Heart right ventricle (tissue), 16 donors: ENCODE results near the gene LRRFIP2. TPM values are rescaled to one million over a fixed set of nuclear protein-coding genes. Genes with fewer than 3 reads are reported as not detected.

Experiments used
- ATAC-seq, 8 donors: fragments of 200-7000 bp; cut with Tn5 transposase; one replicate each; pipeline ENCODE4 v1.9.1; 2020; ENCODE audit warnings: mild to moderate bottlenecking in 8 of 8, moderate library complexity in 8 of 8, moderate number of reproducible peaks in 1 of 8
- DNase-seq, 2 donors: peaks; one replicate each; pipeline ENCODE4 v3.0.0-alpha.2; 2020
- H3K27ac ChIP-seq, 10 donors: fragments of 200-600 bp; sonication (generic) in 2 of 10; one replicate each; pipeline versions ENCODE4 v1.5.0 to v1.8.0; 2020 to 2022; ENCODE audit warnings: mild to moderate bottlenecking in 3 of 10
- H3K27me3 ChIP-seq, 7 donors: fragments of 200-600 bp; one replicate each; pipeline ENCODE4 v1.8.0; 2021 to 2022; ENCODE audit warnings: mild to moderate bottlenecking in 2 of 7
- H3K36me3 ChIP-seq, 9 donors: fragments of 200-600 bp; sonication (generic) in 1 of 9; one replicate each; pipeline versions ENCODE4 v1.5.0 to v1.8.0; 2020 to 2022; ENCODE audit warnings: mild to moderate bottlenecking in 2 of 9
- H3K4me1 ChIP-seq, 9 donors: fragments of 200-600 bp; sonication (generic) in 1 of 9; one replicate each; pipeline versions ENCODE4 v1.5.0 to v1.8.0; 2020 to 2022; ENCODE audit warnings: mild to moderate bottlenecking in 4 of 9
- H3K4me3 ChIP-seq, 10 donors: fragments of 200-600 bp; sonication (generic) in 2 of 10; one replicate each; pipeline versions ENCODE4 v1.5.0 to v1.8.0; 2020 to 2022; ENCODE audit warnings: mild to moderate bottlenecking in 7 of 10, moderate library complexity in 2 of 10
- H3K9me3 ChIP-seq, 11 donors: fragments of 200-600 bp in 10 of 11; sonication (generic) in 2 of 11; one replicate each; pipeline versions ENCODE4 v1.5.0 to v1.8.0; 2013 to 2022; ENCODE audit warnings: mild to moderate bottlenecking in 2 of 11, control low read depth in 1 of 11, moderate library complexity in 1 of 11
- CTCF ChIP-seq, 9 donors: fragments of 200-600 bp; sonication (generic) in 2 of 9; IDR thresholded peaks; one replicate each; pipeline versions ENCODE4 v1.5.0 to v1.8.0; 2021 to 2022; ENCODE audit warnings: antibody characterized with exemption in 9 of 9, mild to moderate bottlenecking in 5 of 9, moderate library complexity in 1 of 9
- WGBS, 2 donors: extraction: QIAGEN DNeasy Blood & Tissue Kit; methylation state at CpG; one replicate each; pipeline ENCODE4 v1.1.7; 2013; ENCODE audit warnings: inconsistent platforms in 1 of 2; 5-methylcytosine and 5-hydroxymethylcytosine counted together
- intact Hi-C, 10 donors: fragments of 100-400 bp; cut with DNase I; formaldehyde crosslinking; loops; one replicate each; pipeline versions ENCODE4 v1.11.1 to v1.14.2; 2022
- polyA plus RNA-seq, 2 donors: library from polyadenylated mRNA; stranded (reverse); fragments of 200-250 nt; gene quantifications; one replicate each; pipeline ENCODE4 v1.2.3, GENCODE V29; 2013
- total RNA-seq, 10 donors: library from RNA; stranded (reverse); fragmentation: NEBNext Ultra II Directional in 3 of 10; extraction: Animal tissue kit (Norgen Biotek cat#: 25700) in 3 of 10; gene quantifications; one replicate each; pipeline versions ENCODE4 v1.2.1 to v1.2.4, GENCODE V29; 2021 to 2023
- donor health status: Arrhythmogenic right ventricular cardiomyopathy.
- donor health status: ischemic (EF 13 %, LVEDD 7.1; RV severe dilation, severe dysfunction).
- donor health status: healthy with polysubstance abuse.
- donor health status: DM: no; HTN: yes; CAD: no.
- donor health status: DM: no; HTN: no; CAD: no.
- donor health status: ischemic (EF 25% LVEDD 6.9; RV normal size, moderate dysfunction).
- donor health status: ischemic (EF 25% LVEDD 5.7; RV mildly dilated, moderate dysfunction).
- donor health status: healthy.
- donor health status: DM: yes; HTN: yes; CAD: no.
- donor health status: Ischemic cardiomyopathy.
- donor health status: ischemic (EF 35%, LVEDD 5.7; RV mildly dilated, moderate dysfunction).
- donor health status: nonischemic (EF 11% LVEDD 7.7; RV severe dilation, severe dysfunction).
- donor health status: DM: yes; HTN: yes; CAD: no.
- donor health status: PGD.
- donor health status: ischemic (EF 29% LVEDD 5.4; RV normal size, mild dysfunction).
- donor health status: nonischemic (EF 23%, LVEDD 6.1; RV moderate dilation, normal function).

Gene LRRFIP2
- total and polyA plus RNA-seq, 12 donors, result 63.2 to 199 (median 127) TPM

GRCh38 chr3:37029111-37029510 lies 145.3 kb downstream of the LRRFIP2 start:
- no peak overlapping the region for H3K4me3 ChIP-seq
- TF ChIP-seq CTCF (IDR thresholded peaks at IDR 0.05), result no peak
- H3K36me3 ChIP-seq, result peaks cover 0 to 100% (median 13%) of the 10 kb centered on the region in 9 donors
- peak overlapping the region; percentile 21 to 80 (median 64) for H3K27ac ChIP-seq
- no peaks in the 10 kb centered on the region for H3K27me3 ChIP-seq
- WGBS, 2 donors, result 87% methylated on average over 1 of the region's 1 CpG
- H3K4me1 ChIP-seq, result peaks cover 17 to 86% (median 60%) of the 10 kb centered on the region in 9 donors
- DNase-seq (no peak), ATAC-seq (peak in 7 of 8 donors; percentile 38 to 82 (median 62))
- H3K9me3 ChIP-seq, result peaks cover 0 to 6% (median 0%) of the 10 kb centered on the region in 11 donors
- intact Hi-C loops, result loop anchor here in 4 of 10 donors (5.0 to 10.0 kb wide), 2 partner anchors 183 to 186 kb away; no protein-coding TSS in a partner anchor

- TF ChIP-seq CTCF (IDR thresholded peaks at IDR 0.05), result no peak
- Histone ChIP-seq H3K4me1 (peaks cover 17 to 88% (median 60%) of the 10 kb centered on the region in 9 donors), H3K4me3 (no peak overlapping the region), H3K36me3 (peaks cover 0 to 100% (median 15%) of the 10 kb centered on the region in 9 donors), H3K27me3 (no peaks in the 10 kb centered on the region), H3K9me3 (peaks cover 0 to 6% (median 0%) of the 10 kb centered on the region in 11 donors), H3K27ac (peak overlapping the region; percentile 1 to 80 (median 64))
- DNase-seq (peak; percentile 40 to 73), ATAC-seq (peak in 7 of 8 donors; percentile 22 to 88 (median 73))
- intact Hi-C loops, result loop anchor here in 4 of 10 donors (5.0 to 10.0 kb wide), 2 partner anchors 184 to 186 kb away; no protein-coding TSS in a partner anchor
- 21 to 26% methylated on average over 1 of the region's 1 CpG for WGBS, 2 donors
Measured at GRCh38 chr3:37028329-37028728, 146.1 kb downstream of the LRRFIP2 start.

- ATAC-seq, result no peak
- Histone ChIP-seq H3K27ac (peak overlapping the region in 6 of 10 donors; percentile 48 to 80 (median 56)), H3K27me3 (no peaks in the 10 kb centered on the region), H3K4me3 (no peak overlapping the region), H3K4me1 (peaks cover 17 to 74% (median 52%) of the 10 kb centered on the region in 9 donors), H3K36me3 (peaks cover 0 to 100% (median 28%) of the 10 kb centered on the region in 9 donors), H3K9me3 (peaks cover 0 to 6% (median 0%) of the 10 kb centered on the region in 11 donors)
- no peak for TF ChIP-seq CTCF (IDR thresholded peaks at IDR 0.05)
- intact Hi-C loops, result loop anchor here in 4 of 10 donors (5.0 to 10.0 kb wide), 2 partner anchors 185 to 188 kb away; no protein-coding TSS in a partner anchor
- no peak for DNase-seq
- 56 to 69% methylated on average over 5 of the region's 5 CpGs for WGBS, 2 donors
Measured at GRCh38 chr3:37026851-37027250, 147.5 kb downstream of the LRRFIP2 start.

GRCh38 chr3:37025561-37026335 lies 148.6 kb downstream of the LRRFIP2 start:
- peaks cover 0 to 6% (median 0%) of the 10 kb centered on the region in 11 donors for H3K9me3 ChIP-seq
- peak overlapping the region in 5 of 10 donors; percentile 49 to 80 (median 57) for H3K27ac ChIP-seq
- H3K27me3 ChIP-seq, result no peaks in the 10 kb centered on the region
- ATAC-seq (no peak), DNase-seq (no peak)
- intact Hi-C loops, result loop anchor here in 4 of 10 donors (5.0 to 10.0 kb wide), 2 partner anchors 187 to 189 kb away; no protein-coding TSS in a partner anchor
- TF ChIP-seq CTCF (IDR thresholded peaks at IDR 0.05), result no peak
- H3K36me3 ChIP-seq, result peaks cover 0 to 100% (median 39%) of the 10 kb centered on the region in 9 donors
- WGBS, 2 donors, result 81 to 92% methylated on average over 3 of the region's 3 CpGs
- H3K4me3 ChIP-seq, result no peak overlapping the region
- H3K4me1 ChIP-seq, result peaks cover 17 to 62% (median 44%) of the 10 kb centered on the region in 9 donors
